K562 (cell line): ENCODE data around the gene ZDHHC22.

Experiments
- CEBPZ ChIP-seq: fragments of 150-350 bp; IDR thresholded peaks from 2 replicates; pipeline ENCODE4 v1.6.1; 2014; ENCODE audit warnings: low read depth, mild to moderate bottlenecking, low read length, borderline replicate concordance
- COPS2 ChIP-seq: fragments of 450-650 bp; conservative IDR thresholded peaks from 2 replicates; pipeline ENCODE4 v1.6.1; 2016; ENCODE audit warnings: mild to moderate bottlenecking, moderate library complexity
- CTCF ChIP-seq, 3 experiments: IDR thresholded peaks in 2 of 3; conservative IDR thresholded peaks in 1 of 3; 2 replicates each; pipeline ENCODE4 v1.5.1; 2011 to 2012; ENCODE audit warnings: low read length in 3 of 3, mild to moderate bottlenecking in 3 of 3, control low read depth in 2 of 3, improper control_type of control experiment in 1 of 3, inconsistent platforms in 1 of 3, low read depth in 1 of 3, mixed read lengths in 1 of 3, moderate library complexity in 1 of 3; ENCODE audit not compliant: insufficient read depth in 2 of 3
- DIDO1 ChIP-seq: fragments of 450-650 bp; IDR thresholded peaks from 2 replicates; pipeline ENCODE4 v1.6.1; 2016; ENCODE audit warnings: low read depth, missing biosample characterization, missing genetic modification characterization
- ELF4 ChIP-seq: fragments of 450-650 bp; formaldehyde crosslinking; IDR thresholded peaks from 2 replicates; pipeline ENCODE4 v1.4.0; 2022; ENCODE audit warnings: missing genetic modification characterization
- EP300 ChIP-seq: IDR thresholded peaks from 2 replicates; pipeline ENCODE4 v1.6.1; 2012; ENCODE audit warnings: low read length, improper control_type of control experiment
- HNRNPH1 ChIP-seq: fragments of 200-400 bp; formaldehyde crosslinking; optimal IDR thresholded peaks from 2 replicates; pipeline ENCODE3; 2017; ENCODE audit warnings: low read depth, mild to moderate bottlenecking, low read length, moderate library complexity
- NR3C1 ChIP-seq: sonication (generic); formaldehyde crosslinking; IDR thresholded peaks from 2 replicates; pipeline ENCODE4 v1.8.1; 2022; ENCODE audit warnings: missing genetic modification reagents
- PTRF ChIP-seq: fragments of 450-650 bp; IDR thresholded peaks from 2 replicates; pipeline ENCODE4 v1.6.1; 2016; ENCODE audit warnings: mild to moderate bottlenecking, missing genetic modification characterization, missing compliant biosample characterization
- TFAM ChIP-seq: fragments of 250-450 bp; sonication (Bioruptor Pico); conservative IDR thresholded peaks from 2 replicates; pipeline ENCODE4 v1.5.0; 2021; ENCODE audit warnings: mild to moderate bottlenecking, moderate library complexity
- ZNF140 ChIP-seq: fragments of 250-450 bp; sonication (Bioruptor Pico); IDR thresholded peaks from 2 replicates; pipeline ENCODE4 v1.8.0; 2021; ENCODE audit warnings: moderate library complexity, mild to moderate bottlenecking, inconsistent platforms

GRCh38 chr14:77097006-77097699 lies 44.4 kb downstream of the ZDHHC22 start:
- TF ChIP-seq COPS2 (no peak), DIDO1 (tag) (no peak), HNRNPH1 (no peak), PTRF (tag) (no peak), CTCF (IDR thresholded peaks at IDR 0.05 in 2 of 3, conservative IDR thresholded peaks at IDR 0.05 in 1 of 3; ENCODE audit: insufficient read depth in 2 of 3, low read depth in 1 of 3, low read length in 3 of 3) (no peak), ELF4 (CRISPR knock-in tag) (no peak), EP300 (no peak), TFAM (no peak), CEBPZ (no peak), NR3C1 (CRISPR knock-in tag) (no peak), ZNF140 (CRISPR knock-in tag) (no peak)
